Activated CD4-positive, alpha-beta T cell treated with anti-CD3 and anti-CD28 coated beads for 36 hours (primary cell): Measurements from ENCODE around the gene PRG3. TPM values are rescaled to one million over a fixed set of nuclear protein-coding genes. Genes with fewer than 3 reads are reported as not detected.

Experiments
- ATAC-seq: fragments of 200-7000 bp; cut with Tn5 transposase; one replicate; pipeline ENCODE4 v1.10.0; 2021; ENCODE audit warnings: mild to moderate bottlenecking, moderate library complexity
- CTCF ChIA-PET: fragments of 350-600 bp; sonication (Branson Sonifier 250); formaldehyde crosslinking; loops from one replicate; lab custom pipeline; 2021; ENCODE audit warnings: antibody characterized with exemption; lab: Charles Lee
- POLR2A ChIA-PET: fragments of 350-600 bp; sonication (Branson Sonifier 250); formaldehyde crosslinking; loops from one replicate; lab custom pipeline; 2021; ENCODE audit warnings: antibody characterized with exemption, inconsistent platforms; lab: Charles Lee
- DNase-seq: peaks from one replicate; pipeline ENCODE4 v3.0.0-alpha.2; 2020
- H3K27ac Mint-ChIP-seq: one replicate; pipeline ENCODE4 v1.8.0; 2021; ENCODE audit warnings: mixed read lengths
- H3K27me3 Mint-ChIP-seq: one replicate; pipeline ENCODE4 v1.8.0; 2021; ENCODE audit warnings: mixed read lengths
- H3K36me3 Mint-ChIP-seq: one replicate; pipeline ENCODE4 v1.8.0; 2021; ENCODE audit warnings: low read depth, mixed read lengths
- H3K4me1 Mint-ChIP-seq: one replicate; pipeline ENCODE4 v1.8.0; 2021; ENCODE audit warnings: mixed read lengths
- H3K4me3 Mint-ChIP-seq: one replicate; pipeline ENCODE4 v1.8.0; 2021; ENCODE audit warnings: mild to moderate bottlenecking, moderate library complexity, mixed read lengths
- H3K9me3 Mint-ChIP-seq: one replicate; pipeline ENCODE4 v1.8.0; 2021; ENCODE audit warnings: low read depth, mixed read lengths
- intact Hi-C, 2 experiments: fragments of 100-400 bp; cut with DNase I in 1 of 2; cut with micrococcal nuclease in 1 of 2; formaldehyde crosslinking; loops; one replicate each; pipeline versions ENCODE4 v1.14.2 to v1.15.1; 2022 to 2024; cut with DNase I, micrococcal nuclease
- total RNA-seq, 2 experiments: library from RNA; stranded (reverse); gene quantifications; one replicate each; pipeline ENCODE4 v1.2.3, GENCODE V29; 2021

Gene PRG3
- total RNA-seq, 2 experiments from 2014 or later, result not detected

- Mint-ChIP-seq H3K27ac (no peak overlapping the region), H3K9me3 (peaks cover 3% of the 10 kb centered on the region), H3K4me3 (no peak overlapping the region), H3K4me1 (peaks cover 5% of the 10 kb centered on the region), H3K27me3 (no peaks in the 10 kb centered on the region), H3K36me3 (no peaks in the 10 kb centered on the region)
- DNase-seq (no peak), ATAC-seq (no peak)
- ChIA-PET POLR2A (no interaction called here), CTCF (interaction anchor here (0.5 to 4.1 kb wide), 9 partner anchors 10 to 222 kb away, joined by 3 to 26 read pairs (median 4); partner anchors contain the start of gene P2RX3)
- intact Hi-C loops, result loop anchor here (2.0 to 10.0 kb wide), 5 partner anchors 49 to 1174 kb away; no protein-coding TSS in a partner anchor
These were observed 32.9 kb downstream of the PRG3 start for GRCh38 chr11:57348052-57348451.

GRCh38 chr11:57347336-57347735, 33.6 kb downstream of the PRG3 start:
- Mint-ChIP-seq H3K9me3 (peaks cover 3% of the 10 kb centered on the region), H3K27me3 (no peaks in the 10 kb centered on the region), H3K4me3 (no peak overlapping the region), H3K36me3 (no peaks in the 10 kb centered on the region), H3K27ac (no peak overlapping the region), H3K4me1 (peaks cover 5% of the 10 kb centered on the region)
- ATAC-seq (no peak), DNase-seq (no peak)
- ChIA-PET POLR2A (interaction anchor here (0.7 kb wide), 1 partner anchor 727 kb away, joined by 3 read pairs; no protein-coding TSS in a partner anchor), CTCF (interaction anchor here (0.7 to 4.1 kb wide), 7 partner anchors 9 to 181 kb away, joined by 3 to 26 read pairs (median 6); partner anchors contain the start of gene P2RX3)
- intact Hi-C loops, result loop anchor here (5.0 to 10.0 kb wide), 4 partner anchors 63 to 1175 kb away; no protein-coding TSS in a partner anchor

- DNase-seq, result peak; percentile 84
- peak; percentile 87 for ATAC-seq
- no peaks in the 10 kb centered on the region for H3K36me3 Mint-ChIP-seq
- no peaks in the 10 kb centered on the region for H3K27me3 Mint-ChIP-seq
- ChIA-PET CTCF (interaction anchor here (0.6 to 4.1 kb wide), 27 partner anchors 9 to 505 kb away, joined by 3 to 26 read pairs (median 4); partner anchors contain the start of genes CLP1, P2RX3 and UBE2L6), POLR2A (interaction anchor here (0.5 to 1.1 kb wide), 4 partner anchors 10 to 178 kb away, joined by 3 to 4 read pairs (median 4); partner anchors contain the start of gene SSRP1)
- intact Hi-C loops, result loop anchor here (1.0 to 10.0 kb wide), 12 partner anchors 61 to 1177 kb away; no protein-coding TSS in a partner anchor
- H3K4me3 Mint-ChIP-seq, result no peak overlapping the region
- H3K9me3 Mint-ChIP-seq, result no peaks in the 10 kb centered on the region
- H3K27ac Mint-ChIP-seq, result peak overlapping the region; percentile 52
- H3K4me1 Mint-ChIP-seq, result peaks cover 5% of the 10 kb centered on the region
These were observed 35.3 kb downstream of the PRG3 start for GRCh38 chr11:57345555-57346211.

GRCh38 chr11:57344826-57345225, 36.1 kb downstream of the PRG3 start:
- Mint-ChIP-seq H3K36me3 (no peaks in the 10 kb centered on the region), H3K4me1 (peaks cover 3% of the 10 kb centered on the region), H3K27me3 (no peaks in the 10 kb centered on the region), H3K27ac (no peak overlapping the region), H3K9me3 (no peaks in the 10 kb centered on the region), H3K4me3 (no peak overlapping the region)
- ATAC-seq (no peak), DNase-seq (no peak)
- intact Hi-C loops, result loop anchor here (1.0 to 10.0 kb wide), 12 partner anchors 60 to 1177 kb away; no protein-coding TSS in a partner anchor
- POLR2A ChIA-PET, result no interaction called here
- CTCF ChIA-PET, result interaction anchor here (1.2 to 4.1 kb wide), 4 partner anchors 18 to 297 kb away, joined by 4 to 26 read pairs (median 20); no protein-coding TSS in a partner anchor

- H3K27ac Mint-ChIP-seq, result no peak overlapping the region
- no peaks in the 10 kb centered on the region for H3K27me3 Mint-ChIP-seq
- ChIA-PET CTCF (interaction anchor here (1.2 to 2.4 kb wide), 3 partner anchors 18 to 298 kb away, joined by 3 to 22 read pairs (median 7); no protein-coding TSS in a partner anchor), POLR2A (no interaction called here)
- no peak for ATAC-seq
- intact Hi-C loops, result loop anchor here (2.0 to 10.0 kb wide), 5 partner anchors 59 to 499 kb away; no protein-coding TSS in a partner anchor
- peaks cover 2% of the 10 kb centered on the region for H3K4me1 Mint-ChIP-seq
- H3K36me3 Mint-ChIP-seq, result no peaks in the 10 kb centered on the region
- DNase-seq, result no peak
- H3K9me3 Mint-ChIP-seq, result no peaks in the 10 kb centered on the region
- H3K4me3 Mint-ChIP-seq, result no peak overlapping the region
These were observed 37.1 kb downstream of the PRG3 start for GRCh38 chr11:57343825-57344224.

GRCh38 chr11:57342702-57343101, 38.2 kb downstream of the PRG3 start:
- Mint-ChIP-seq H3K4me1 (peaks cover 2% of the 10 kb centered on the region), H3K4me3 (no peak overlapping the region), H3K27me3 (no peaks in the 10 kb centered on the region), H3K9me3 (no peaks in the 10 kb centered on the region), H3K36me3 (no peaks in the 10 kb centered on the region), H3K27ac (no peak overlapping the region)
- no peak for ATAC-seq
- ChIA-PET CTCF (interaction anchor here (0.6 to 2.0 kb wide), 5 partner anchors 10 to 150 kb away, joined by 3 to 7 read pairs (median 3); no protein-coding TSS in a partner anchor), POLR2A (no interaction called here)
- DNase-seq, result no peak
- intact Hi-C loops, result loop anchor here in 1 of 2 experiments (10.0 kb wide), 2 partner anchors 58 to 498 kb away; no protein-coding TSS in a partner anchor

GRCh38 chr11:57341250-57341808, 39.6 kb downstream of the PRG3 start:
- H3K9me3 Mint-ChIP-seq, result no peaks in the 10 kb centered on the region
- H3K4me1 Mint-ChIP-seq, result peaks cover 6% of the 10 kb centered on the region
- no peaks in the 10 kb centered on the region for H3K36me3 Mint-ChIP-seq
- DNase-seq, result no peak
- H3K27me3 Mint-ChIP-seq, result no peaks in the 10 kb centered on the region
- H3K27ac Mint-ChIP-seq, result no peak overlapping the region
- POLR2A ChIA-PET, result no interaction called here
- no peak overlapping the region for H3K4me3 Mint-ChIP-seq
- CTCF ChIA-PET, result interaction anchor here (1.3 to 1.4 kb wide), 2 partner anchors 142 to 186 kb away, joined by 3 to 5 read pairs; no protein-coding TSS in a partner anchor
- ATAC-seq, result no peak
- intact Hi-C loops, result loop anchor here in 1 of 2 experiments (10.0 kb wide), 2 partner anchors 57 to 497 kb away; no protein-coding TSS in a partner anchor

GRCh38 chr11:57340039-57340615, 40.8 kb downstream of the PRG3 start:
- Mint-ChIP-seq H3K4me3 (no peak overlapping the region), H3K4me1 (peaks cover 10% of the 10 kb centered on the region), H3K27ac (no peak overlapping the region), H3K9me3 (no peaks in the 10 kb centered on the region), H3K36me3 (no peaks in the 10 kb centered on the region), H3K27me3 (no peaks in the 10 kb centered on the region)
- ChIA-PET CTCF (no interaction called here), POLR2A (no interaction called here)
- intact Hi-C loops, result loop anchor here in 1 of 2 experiments (10.0 kb wide), 2 partner anchors 55 to 495 kb away; no protein-coding TSS in a partner anchor
- DNase-seq, result peak; percentile 45
- no peak for ATAC-seq

- Mint-ChIP-seq H3K4me1 (peaks cover 17% of the 10 kb centered on the region), H3K4me3 (no peak overlapping the region), H3K27me3 (no peaks in the 10 kb centered on the region), H3K27ac (no peak overlapping the region), H3K36me3 (peaks cover 8% of the 10 kb centered on the region), H3K9me3 (no peaks in the 10 kb centered on the region)
- DNase-seq (no peak), ATAC-seq (no peak)
- POLR2A ChIA-PET, result no interaction called here
- CTCF ChIA-PET, result no interaction called here
- intact Hi-C loops, result loop anchor here in 1 of 2 experiments (5.0 to 10.0 kb wide), 3 partner anchors 328 to 1235 kb away; partner anchors contain the start of genes LPXN, SELENOH, ZDHHC5 and ZFP91
These were observed 41.6 kb downstream of the PRG3 start for GRCh38 chr11:57339328-57339727.

- peaks cover 19% of the 10 kb centered on the region for H3K36me3 Mint-ChIP-seq
- no peaks in the 10 kb centered on the region for H3K9me3 Mint-ChIP-seq
- no peak within 1 kb of the TSS for H3K27ac Mint-ChIP-seq
- CTCF ChIA-PET, result interaction anchor here (0.8 to 3.2 kb wide), 7 partner anchors 8 to 156 kb away, joined by 3 to 12 read pairs (median 4); no protein-coding TSS in a partner anchor
- no peak for DNase-seq
- no peak for ATAC-seq
- peaks cover 28% of the 10 kb centered on the region for H3K4me1 Mint-ChIP-seq
- intact Hi-C loops, result loop anchor here in 1 of 2 experiments (5.0 to 10.0 kb wide), 3 partner anchors 329 to 1237 kb away; partner anchors contain the start of genes LPXN, SELENOH, ZDHHC5 and ZFP91
- no peaks in the 10 kb centered on the region for H3K27me3 Mint-ChIP-seq
- POLR2A ChIA-PET, result interaction anchor here (1.4 kb wide), 1 partner anchor 14 kb away, joined by 4 read pairs; no protein-coding TSS in a partner anchor
- H3K4me3 Mint-ChIP-seq, result no peak within 1 kb of the TSS
These were observed 42.8 kb downstream of the PRG3 start, which contains the start of gene P2RX3 for GRCh38 chr11:57338142-57338541. TSS of gene P2RX3 (plus strand) at chr11:57338352. CDS start at chr11:57338551, 199 bp downstream.
